HepG2 (cell line): Measurements from ENCODE around the gene FBXW12. TPM values are rescaled to one million over a fixed set of nuclear protein-coding genes. Genes with fewer than 3 reads are reported as not detected.

Experiments
- ARID3A ChIP-seq: IDR thresholded peaks from 2 replicates; pipeline ENCODE4 v1.6.1; 2012; ENCODE audit warnings: low read depth, low read length, improper control_type of control experiment
- CSRNP1 ChIP-seq: sonication (generic); formaldehyde crosslinking; IDR thresholded peaks from 2 replicates; pipeline ENCODE4 v1.8.1; 2023; ENCODE audit warnings: mild to moderate bottlenecking, missing genetic modification reagents
- DNMT3B ChIP-seq: conservative IDR thresholded peaks from 2 replicates; pipeline ENCODE4 v1.6.1; 2016; ENCODE audit warnings: missing biosample characterization, control low read depth
- HNRNPL ChIP-seq: fragments of 200-400 bp; formaldehyde crosslinking; IDR thresholded peaks from 2 replicates; pipeline ENCODE4 v1.6.1; 2017; ENCODE audit warnings: mild to moderate bottlenecking, low read depth, low read length
- KLF13 ChIP-seq: sonication (generic); formaldehyde crosslinking; IDR thresholded peaks from 2 replicates; pipeline ENCODE4 v1.4.0; 2020; ENCODE audit warnings: mild to moderate bottlenecking, missing genetic modification reagents
- MAZ ChIP-seq, 2 experiments: sonication (generic) in 1 of 2; formaldehyde crosslinking in 1 of 2; IDR thresholded peaks; 2 replicates each; pipeline versions ENCODE4 v1.5.0 to v1.6.1; 2012 to 2020; ENCODE audit warnings: low read depth in 2 of 2, mild to moderate bottlenecking in 2 of 2, borderline replicate concordance in 1 of 2, improper control_type of control experiment in 1 of 2, low read length in 1 of 2, missing genetic modification reagents in 1 of 2, moderate library complexity in 1 of 2
- POLR2AphosphoS5 ChIP-seq: IDR thresholded peaks from 2 replicates; pipeline ENCODE4 v1.6.1; 2012; ENCODE audit warnings: low read depth, low read length
- SAP130 ChIP-seq: IDR thresholded peaks from 2 replicates; pipeline ENCODE4 v1.6.1; 2016; ENCODE audit warnings: low read depth
- SMC3 ChIP-seq: IDR thresholded peaks from 2 replicates; pipeline ENCODE4 v1.6.1; 2011; ENCODE audit warnings: low read length, improper control_type of control experiment
- TFAP4 ChIP-seq: sonication (generic); IDR thresholded peaks from 2 replicates; pipeline ENCODE4 v1.6.1; 2016; ENCODE audit warnings: low read depth, borderline replicate concordance
- TFE3 ChIP-seq: IDR thresholded peaks from 2 replicates; pipeline ENCODE4 v1.6.1; 2016
- TIGD3 ChIP-seq: sonication (generic); formaldehyde crosslinking; IDR thresholded peaks from 2 replicates; pipeline ENCODE4 v1.5.1; 2020; ENCODE audit warnings: mild to moderate bottlenecking, missing genetic modification reagents, borderline replicate concordance
- TOE1 ChIP-seq: sonication (generic); formaldehyde crosslinking; IDR thresholded peaks from 2 replicates; pipeline ENCODE4 v1.4.0; 2020; ENCODE audit warnings: mild to moderate bottlenecking, missing genetic modification reagents
- TRAFD1 ChIP-seq: sonication (generic); formaldehyde crosslinking; IDR thresholded peaks from 2 replicates; pipeline ENCODE4 v1.5.1; 2020; ENCODE audit warnings: missing genetic modification reagents, mild to moderate bottlenecking, borderline replicate concordance
- WIZ ChIP-seq: sonication (generic); formaldehyde crosslinking; IDR thresholded peaks from 2 replicates; pipeline ENCODE4 v1.5.1; 2020; ENCODE audit warnings: mild to moderate bottlenecking, missing genetic modification reagents
- ZBTB42 ChIP-seq: sonication (generic); formaldehyde crosslinking; IDR thresholded peaks from 2 replicates; pipeline ENCODE4 v1.5.0; 2020; ENCODE audit warnings: mild to moderate bottlenecking, missing genetic modification reagents
- ZNF513 ChIP-seq: sonication (generic); formaldehyde crosslinking; conservative IDR thresholded peaks from 2 replicates; pipeline ENCODE4 v1.5.0; 2020; ENCODE audit warnings: missing genetic modification reagents
- ZNF878 ChIP-seq: sonication (generic); formaldehyde crosslinking; IDR thresholded peaks from 2 replicates; pipeline ENCODE4 v1.8.1; 2023; ENCODE audit warnings: mild to moderate bottlenecking, missing genetic modification reagents, moderate library complexity
- polyA plus RNA-seq, 8 experiments: library from polyadenylated mRNA; depleted of rRNA in 3 of 8; stranded (reverse) in 7 of 8; unstranded in 1 of 8; fragments of >200 nt; fragmentation: Illumina TruSeq in 4 of 8; extraction: Trizol in 4 of 8; gene quantifications; 2 replicates each; pipeline versions ENCODE4 v1.2.1 to v1.2.3, GENCODE V29; 2011 to 2016; ENCODE audit warnings: low read depth in 4 of 8, missing spikeins in 1 of 8, mixed read lengths in 1 of 8; ENCODE audit not compliant: insufficient read depth in 1 of 8
- total RNA-seq, 5 experiments: library from RNA; depleted of rRNA; stranded (reverse); fragments of >200 nt; fragmentation: Illumina TruSeq; extraction: Trizol; gene quantifications; 2 replicates each; pipeline ENCODE4 v1.2.3, GENCODE V29; 2016; ENCODE audit warnings: low read depth in 1 of 5

The FBXW12 gene
- total and polyA plus RNA-seq, 2 of the 13 experiments (the other 11 are each of a cell fraction or from before 2014, with no cell fraction given) = not detected

- TF ChIP-seq TRAFD1 (CRISPR knock-in tag) (no peak), SAP130 (CRISPR knock-in tag) (peak; percentile 61), TFE3 (CRISPR knock-in tag) (peak; percentile 43; the same call in 1 of the 2 replicates), TFAP4 (peak; percentile 69; the same call in 1 of the 2 replicates), TIGD3 (CRISPR knock-in tag) (no peak), ARID3A (no peak), ZNF513 (CRISPR knock-in tag) (no peak), POLR2AphosphoS5 (no peak), KLF13 (CRISPR knock-in tag) (no peak), CSRNP1 (no peak), WIZ (CRISPR knock-in tag) (no peak), ZBTB42 (no peak), DNMT3B (no peak), HNRNPL (no peak), SMC3 (peak; percentile 100), ZNF878 (CRISPR knock-in tag) (no peak), MAZ (IDR thresholded peaks at IDR 0.05; ENCODE audit: borderline replicate concordance, low read depth, low read length) (no peak), MAZ (CRISPR knock-in tag; IDR thresholded peaks at IDR 0.05; ENCODE audit: low read depth) (no peak), TOE1 (CRISPR knock-in tag) (no peak)
These were observed 63.9 kb downstream of the FBXW12 start (continued) for GRCh38 chr3:48435774-48436476.
